Dedifferentiated amniotic fluid mesenchymal stem cell (primary cell): ENCODE measurements around the gene NALCN.

Experiments used
- DNase-seq: peaks from one replicate; pipeline ENCODE4 v3.0.0-alpha.2; 2016; ENCODE audit errors: extremely low spot score

NALCN gene

DNA sequence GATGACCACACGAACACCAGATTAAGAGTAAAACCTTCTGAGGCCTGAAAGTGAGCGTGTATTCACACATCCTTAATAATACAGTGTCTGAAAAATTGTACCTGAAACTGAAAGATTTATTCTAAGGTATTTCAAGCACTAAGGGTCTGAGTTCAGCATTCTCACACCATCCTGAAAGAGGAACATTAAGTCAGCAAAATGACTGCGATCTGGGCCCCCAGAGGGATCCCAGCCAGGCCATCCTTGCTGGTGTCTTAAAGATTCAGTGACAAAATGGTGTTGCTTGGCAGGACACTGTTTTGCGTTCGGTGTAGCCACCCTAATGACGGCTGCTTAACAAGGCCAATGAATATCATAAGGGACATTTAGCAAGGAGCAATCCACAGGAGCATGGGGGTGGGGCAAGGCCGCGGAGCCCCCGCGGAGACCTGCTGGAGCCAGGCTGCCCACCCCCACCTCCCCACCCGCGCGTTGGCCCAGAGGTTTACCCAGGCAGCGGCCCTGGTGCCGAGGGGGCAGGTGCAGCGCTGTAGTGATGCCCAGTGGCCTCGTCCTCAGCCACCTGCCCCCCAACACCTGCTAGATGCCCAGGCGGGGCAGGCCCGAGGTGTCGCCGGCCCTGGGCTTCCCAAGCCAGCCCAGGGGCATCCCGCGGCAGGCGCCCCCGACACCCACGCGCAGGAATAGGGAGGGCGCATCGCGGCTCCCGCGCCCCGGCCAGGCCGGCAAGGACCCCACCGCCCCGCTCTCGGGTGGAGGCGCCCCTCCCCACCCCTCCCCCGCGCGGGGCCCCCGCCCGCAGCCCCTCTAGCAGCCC, 742 bp downstream of the NALCN start:
- no peak for DNase-seq

DNA sequence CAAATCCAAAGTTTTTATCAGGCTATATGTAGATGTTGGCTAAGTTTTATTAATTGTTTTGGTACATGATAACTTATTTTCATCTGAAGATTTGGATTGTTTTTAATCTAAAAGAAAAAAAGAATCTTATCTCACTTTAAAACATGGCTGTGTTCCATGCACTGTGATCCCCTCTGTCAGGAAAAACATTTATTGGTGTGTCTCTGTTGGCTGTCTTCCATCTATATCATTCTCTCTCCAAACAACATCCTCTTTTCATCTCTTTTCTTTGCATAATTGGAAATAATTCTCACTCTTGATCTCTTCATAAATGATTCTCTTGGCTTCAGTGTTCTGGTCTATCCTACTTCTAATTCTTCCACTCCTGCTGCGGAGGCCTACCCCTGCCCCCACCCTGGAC, 4.2 kb downstream of the NALCN start:
- DNase-seq = no peak

DNA sequence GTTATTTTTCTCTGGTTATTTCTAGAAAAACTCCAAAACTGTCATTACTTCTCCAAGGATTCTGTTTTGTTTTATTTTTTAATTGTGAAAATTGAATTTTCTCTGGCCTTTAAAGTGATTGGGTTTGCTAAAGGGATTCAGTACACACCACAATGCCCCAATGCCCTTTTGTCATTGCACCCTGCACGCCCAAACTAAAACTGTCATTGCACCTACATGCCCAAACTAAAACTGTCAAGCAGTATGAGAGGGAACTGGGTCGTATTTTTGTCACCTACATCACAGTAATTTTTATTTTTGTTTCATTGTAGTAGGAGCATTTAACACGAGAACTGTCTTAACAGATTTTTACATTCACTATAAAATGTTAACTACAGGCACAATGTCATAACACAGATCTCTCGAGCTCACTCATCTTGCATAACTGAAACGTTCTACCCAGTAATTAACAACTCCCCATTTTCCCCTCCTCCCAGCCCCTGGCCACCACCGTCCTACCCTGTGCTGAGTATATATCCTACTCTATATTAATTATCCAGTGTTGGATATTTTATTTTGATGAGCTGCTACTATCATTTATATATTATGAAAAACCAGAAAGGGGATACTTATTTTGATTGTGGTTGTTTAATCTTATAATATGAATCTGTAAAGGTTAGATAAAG, 7.2 kb downstream of the NALCN start:
- no peak for DNase-seq

DNA sequence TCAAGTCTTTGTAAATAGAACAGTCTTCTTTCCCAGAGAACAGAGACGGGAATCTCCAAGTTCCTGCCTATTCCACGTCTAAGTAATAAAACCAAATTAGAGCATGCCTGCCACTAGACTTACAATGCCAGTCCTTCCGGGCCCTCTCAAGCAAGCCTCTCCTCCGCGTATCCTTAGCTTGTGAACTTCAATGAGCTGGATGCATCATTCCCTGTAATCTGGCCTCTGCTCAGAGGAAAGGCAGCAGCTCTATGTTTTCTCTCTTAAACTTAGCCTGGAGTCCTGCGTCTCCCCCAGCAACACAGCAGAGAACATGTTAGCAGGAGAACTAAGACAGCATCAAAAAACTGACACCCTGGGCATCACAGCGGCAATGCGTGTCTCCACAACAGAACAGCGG, 8.2 kb downstream of the NALCN start:
- no peak for DNase-seq

DNA sequence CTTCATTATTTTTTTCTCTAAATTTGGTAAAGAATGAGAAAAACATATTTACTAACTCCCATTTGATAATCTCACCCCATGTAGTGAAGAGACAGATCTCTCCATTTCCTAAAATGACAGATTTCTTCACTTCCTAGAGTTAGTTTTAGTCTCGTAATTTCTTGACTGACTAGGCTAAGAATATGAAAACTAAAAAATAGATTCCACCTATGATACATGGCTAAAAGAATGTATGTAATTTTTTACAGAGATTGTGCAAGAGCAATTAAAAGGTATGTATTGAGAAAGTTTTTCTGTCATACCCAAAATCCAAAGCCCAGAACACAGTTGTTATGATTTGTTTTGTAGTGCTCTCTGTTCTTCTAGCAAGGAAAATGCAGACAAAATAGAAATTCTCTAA, 9.5 kb downstream of the NALCN start:
- no peak for DNase-seq

DNA sequence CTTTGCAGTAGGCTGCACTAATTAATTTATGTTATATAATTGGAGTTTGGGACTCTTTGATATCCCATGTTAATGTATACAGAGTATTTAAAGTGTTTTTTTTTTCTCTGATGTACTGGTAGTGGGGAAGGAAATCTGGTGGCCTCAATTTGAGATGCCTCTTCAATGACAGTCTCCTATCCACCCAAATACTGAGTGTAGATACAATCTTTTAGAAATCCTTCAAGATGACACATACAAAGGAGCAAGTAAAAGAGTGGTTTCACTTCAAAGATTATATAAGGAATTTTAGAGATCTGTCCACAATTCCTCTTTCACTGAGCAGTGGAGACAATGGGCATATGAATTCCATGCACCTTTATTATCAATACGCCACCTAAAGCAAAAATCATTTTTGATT, 15.1 kb downstream of the NALCN start:
- DNase-seq = no peak

DNA sequence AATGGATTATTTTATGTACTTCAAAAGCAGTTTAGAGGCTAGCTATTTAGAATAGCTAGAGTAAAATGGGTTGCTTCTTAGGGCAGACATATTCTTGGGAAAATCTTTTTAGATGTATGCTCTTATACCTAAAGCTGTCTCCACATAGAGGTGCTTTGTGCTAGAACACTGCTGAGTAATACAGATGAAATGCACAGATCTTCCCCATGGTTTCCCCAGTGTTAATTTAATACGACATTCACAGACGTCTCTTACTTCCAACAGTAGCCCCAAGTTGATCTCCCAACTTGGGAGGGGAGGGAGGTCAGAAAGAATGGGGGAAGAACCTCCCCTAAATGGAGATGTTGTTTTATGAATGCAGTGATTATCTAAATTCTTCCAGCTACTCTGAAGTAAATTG, 16.9 kb downstream of the NALCN start:
- DNase-seq = no peak

DNA sequence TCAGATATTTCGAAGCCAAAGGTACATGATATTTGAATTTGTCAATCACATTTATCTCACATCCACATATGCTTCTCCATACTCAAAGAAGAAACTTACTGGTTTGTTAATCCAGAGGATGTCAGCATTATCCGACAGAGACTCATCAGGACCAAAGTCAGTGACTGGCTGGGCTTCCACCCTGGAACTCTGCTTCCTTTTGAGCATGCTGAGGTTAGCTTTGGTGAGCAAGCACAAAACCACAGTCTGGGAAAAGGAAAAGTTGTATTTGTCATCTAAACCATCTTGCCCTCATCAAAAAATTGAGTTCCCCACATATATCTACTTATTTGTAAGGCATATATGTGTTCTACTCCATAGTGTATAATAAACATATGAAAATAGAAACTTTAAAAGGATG, 17.4 kb downstream of the NALCN start:
- no peak for DNase-seq

DNA sequence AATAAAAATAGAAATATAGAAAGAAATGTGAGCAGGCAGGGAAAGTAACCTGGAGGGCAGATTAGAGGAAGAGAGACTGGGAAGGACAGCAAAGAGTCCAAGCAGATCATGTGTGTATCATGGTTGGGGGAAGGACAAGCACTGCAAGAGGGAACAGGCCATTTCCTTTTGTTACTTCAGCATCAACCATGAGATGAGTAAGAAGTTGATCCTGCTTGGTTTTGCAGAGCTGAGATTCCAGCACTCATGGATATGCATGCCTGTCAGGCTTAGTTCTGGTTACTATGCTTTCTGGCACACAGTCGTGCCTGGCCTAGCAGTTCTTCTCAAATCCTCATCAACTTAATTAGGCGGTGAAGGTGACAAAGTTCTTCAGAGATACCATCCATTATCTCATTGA, 18.1 kb downstream of the NALCN start:
- no peak for DNase-seq

DNA sequence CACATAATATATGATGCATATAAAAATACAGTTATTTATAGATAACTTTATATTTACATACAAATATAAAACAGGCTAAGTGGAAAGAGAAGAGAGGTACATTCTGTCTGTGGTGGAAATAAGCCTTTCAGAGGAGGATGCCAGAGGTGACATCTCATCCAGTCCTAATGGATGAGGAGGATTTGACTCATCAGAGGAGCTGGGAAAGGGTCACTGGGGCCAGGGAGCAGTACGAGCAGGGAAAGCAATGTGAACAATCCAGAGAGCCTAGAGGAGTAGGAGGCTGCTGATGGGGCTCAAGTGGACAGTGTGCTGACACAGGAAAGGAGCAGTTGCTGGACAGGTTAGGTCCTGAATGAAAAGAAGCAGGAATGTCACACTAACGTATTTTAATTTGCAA, 18.6 kb downstream of the NALCN start:
- no peak for DNase-seq

DNA sequence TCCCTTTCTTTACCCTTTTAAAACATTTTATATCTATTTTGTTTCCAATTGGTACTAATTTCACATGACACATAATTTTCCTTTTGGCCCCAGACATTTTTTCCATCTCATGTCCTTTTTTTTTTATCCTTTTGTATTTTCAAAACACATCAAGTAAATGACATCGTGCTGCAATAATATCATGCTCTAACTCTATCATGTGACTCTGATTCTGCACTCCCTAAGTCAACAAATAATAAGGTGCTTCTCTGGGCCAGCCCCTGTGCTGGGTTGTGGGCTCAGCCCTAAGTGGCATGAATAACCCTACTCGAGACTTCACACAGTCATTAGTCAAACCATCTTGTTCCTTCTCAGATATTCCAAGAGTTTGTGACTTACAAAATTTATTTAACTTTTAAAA, 21.7 kb downstream of the NALCN start:
- DNase-seq = no peak

DNA sequence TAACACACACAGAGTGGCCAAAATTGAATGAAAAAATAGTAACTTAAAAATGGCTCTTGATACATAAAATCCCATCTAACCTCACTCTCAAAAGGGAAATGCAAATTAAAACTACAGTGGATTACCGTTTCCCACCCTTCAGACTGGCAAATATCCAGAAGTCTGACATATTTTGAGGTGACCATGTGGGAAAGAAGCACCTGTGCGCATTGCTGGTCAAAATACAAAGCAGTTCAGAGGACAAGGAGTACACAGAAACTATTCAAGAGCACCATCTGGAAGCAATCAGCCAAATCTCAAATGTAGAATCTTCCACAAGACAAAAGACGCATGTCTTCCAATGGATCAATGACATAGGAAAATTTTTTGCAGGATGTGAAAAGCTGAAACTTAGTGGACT, 23.2 kb downstream of the NALCN start:
- DNase-seq = no peak

DNA sequence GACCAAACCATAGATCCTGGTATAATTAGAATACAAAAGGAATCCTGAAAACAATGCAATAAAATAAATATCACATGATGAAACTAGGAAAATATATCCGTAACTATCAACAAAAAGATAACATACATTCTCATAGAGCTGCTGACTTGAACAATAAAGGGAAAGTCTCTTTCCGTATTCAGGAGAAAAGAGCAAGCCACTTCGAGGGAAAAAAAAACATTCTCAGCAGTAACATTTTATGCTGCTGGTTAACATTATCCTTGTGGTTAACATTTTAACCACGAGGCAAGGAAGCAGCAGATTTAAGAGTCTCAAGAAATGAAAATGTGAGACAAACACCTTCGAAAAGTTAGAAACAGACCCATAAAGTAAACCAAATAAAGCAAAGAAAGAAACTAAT, 25.8 kb downstream of the NALCN start:
- DNase-seq = peak; percentile 31

DNA sequence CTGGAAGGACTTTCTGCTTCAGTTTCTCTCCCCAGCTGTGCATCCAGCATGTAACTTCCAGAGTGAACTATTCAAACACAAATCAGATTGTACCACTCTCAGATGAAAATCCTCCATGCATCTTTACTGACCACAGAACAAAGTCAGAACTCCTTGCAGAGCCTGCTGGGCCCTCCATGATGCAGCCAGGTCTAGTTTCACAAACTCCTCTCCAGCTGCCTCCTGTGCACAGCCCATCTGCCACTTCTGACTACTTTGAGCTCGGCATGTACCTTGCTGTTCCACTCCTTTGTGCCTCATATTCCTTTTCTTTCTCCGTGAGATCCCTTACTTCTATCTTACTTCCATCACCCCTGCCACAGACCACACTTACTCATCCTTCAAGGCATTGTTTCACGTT, 31.4 kb downstream of the NALCN start:
- DNase-seq = no peak

DNA sequence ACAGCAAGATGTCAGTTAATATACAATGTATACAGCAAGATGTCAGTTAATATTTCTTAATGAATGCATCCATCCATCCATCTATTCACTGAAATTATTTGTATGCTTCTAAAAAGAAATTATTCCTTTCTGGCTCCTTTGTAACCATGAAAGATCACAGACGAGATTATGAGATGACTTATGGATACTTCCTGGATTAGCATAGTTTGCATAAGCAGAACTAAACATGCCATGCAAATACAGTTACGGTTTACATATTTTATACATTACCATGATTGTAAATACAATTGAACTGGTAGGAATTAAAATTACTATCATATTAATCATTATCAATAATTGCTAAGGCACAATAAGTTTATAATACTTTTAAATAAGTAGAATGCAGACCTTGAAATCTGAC, 32.7 kb downstream of the NALCN start:
- no peak for DNase-seq

DNA sequence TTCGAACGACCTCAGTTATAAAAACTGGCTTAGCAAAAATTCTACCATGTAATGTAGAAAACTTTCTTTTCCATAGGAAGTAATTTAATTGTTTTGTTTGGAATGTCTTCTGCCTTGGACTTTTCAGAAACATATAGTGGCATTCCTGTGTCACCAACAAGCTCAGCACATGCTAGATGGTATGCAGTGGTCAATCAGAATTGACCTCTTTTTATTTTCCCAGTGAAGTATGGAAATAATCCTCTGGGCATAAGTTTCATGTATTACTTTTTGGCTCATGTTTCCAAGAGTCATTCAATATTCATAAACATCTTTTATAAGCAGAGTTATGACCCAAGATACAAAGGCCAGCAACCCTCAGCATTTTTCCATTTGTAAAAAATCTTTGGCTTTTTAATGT, 33.6 kb downstream of the NALCN start:
- DNase-seq = peak; percentile 36

DNA sequence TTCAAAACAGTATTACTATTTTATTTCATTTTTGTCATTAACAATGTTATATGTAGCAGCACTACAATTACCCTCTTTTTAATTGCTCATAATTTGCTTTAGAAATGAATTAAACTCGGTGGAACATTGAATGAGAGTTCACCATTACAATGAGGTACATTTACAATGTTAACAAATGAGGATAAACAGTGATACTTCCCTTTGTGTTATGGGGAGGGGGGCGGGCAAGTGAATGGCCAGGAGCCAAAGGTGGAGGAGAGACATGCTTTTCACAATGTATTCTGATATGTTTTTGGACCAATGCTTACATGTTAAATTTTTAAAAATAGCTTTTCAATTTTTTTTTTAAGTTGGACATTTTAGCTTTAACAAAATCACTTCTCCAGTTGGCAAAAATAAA, 34.2 kb downstream of the NALCN start:
- DNase-seq = no peak

DNA sequence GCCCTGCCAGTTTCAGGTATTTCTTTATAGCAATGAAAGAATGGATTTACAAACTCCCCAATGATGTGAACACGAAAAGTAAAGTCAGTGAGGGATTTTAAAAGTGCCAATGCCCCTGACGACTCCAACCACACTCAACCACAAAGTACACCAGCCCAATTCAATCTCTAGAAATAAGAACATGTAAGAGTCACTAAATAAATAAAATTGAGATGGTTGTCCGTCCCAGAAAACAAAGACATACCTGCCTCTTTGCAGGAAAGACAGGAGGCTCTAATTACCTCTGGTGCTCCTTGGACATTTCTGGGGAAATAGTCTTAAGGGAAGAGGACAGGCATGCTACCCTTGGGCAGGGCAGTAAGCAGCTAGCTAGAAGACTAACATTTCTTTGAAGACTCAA, 55.8 kb downstream of the NALCN start:
- no peak for DNase-seq

DNA sequence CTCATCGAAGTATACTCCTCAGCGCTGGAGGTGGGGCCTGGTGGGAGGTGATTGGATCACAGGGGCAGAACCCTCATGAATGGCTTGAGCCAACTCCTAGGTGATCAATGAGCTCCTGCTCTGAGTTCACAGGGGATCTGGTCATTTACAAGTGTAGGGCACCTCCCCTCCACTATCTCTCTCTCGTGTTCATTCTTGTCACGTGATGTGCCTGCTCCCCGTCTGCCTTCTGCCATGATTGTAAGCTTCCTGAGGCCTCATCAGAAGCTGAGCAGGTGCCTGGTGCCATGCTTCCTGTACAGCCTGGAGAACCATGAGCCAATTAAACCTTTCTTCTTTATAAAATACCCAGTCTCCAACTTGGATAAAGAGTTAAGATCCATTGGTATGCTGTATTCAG, 61.4 kb downstream of the NALCN start:
- no peak for DNase-seq

DNA sequence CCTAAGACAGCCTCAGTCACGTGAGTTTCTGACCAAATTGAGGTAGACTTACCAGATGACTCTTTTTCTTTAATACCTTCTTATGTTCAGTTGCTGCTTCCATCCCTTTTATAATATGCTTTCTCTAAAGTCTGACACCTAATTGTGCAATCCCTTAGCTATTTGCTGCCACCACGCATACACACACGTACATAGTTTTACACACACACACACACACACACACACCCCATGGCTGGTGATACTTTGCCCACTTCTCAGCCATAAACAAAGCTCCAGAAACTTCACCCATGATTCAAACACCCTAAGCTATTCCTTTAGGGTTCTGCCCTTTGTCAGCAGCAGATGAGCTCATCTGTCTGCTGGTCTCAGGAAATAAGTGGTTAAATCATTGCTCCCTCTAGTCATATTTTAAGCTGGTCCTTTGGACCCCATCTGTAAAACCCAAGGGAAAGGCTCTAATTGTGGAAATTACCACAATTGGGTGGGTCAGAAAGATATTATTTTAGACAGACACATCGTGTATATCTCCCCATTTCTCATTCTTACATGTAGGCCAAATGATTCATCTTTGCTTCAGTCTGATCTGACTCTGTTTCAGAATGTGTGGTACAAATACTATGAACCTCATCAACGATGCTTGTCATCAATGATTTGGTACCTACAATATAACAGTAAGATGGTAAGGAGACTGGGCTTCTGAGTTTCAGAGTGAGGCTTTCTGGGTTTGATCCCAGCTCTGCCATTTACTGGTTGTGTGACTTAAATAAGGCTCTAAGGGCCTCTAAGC, 69.2 kb downstream of the NALCN start:
- no peak for DNase-seq

DNA sequence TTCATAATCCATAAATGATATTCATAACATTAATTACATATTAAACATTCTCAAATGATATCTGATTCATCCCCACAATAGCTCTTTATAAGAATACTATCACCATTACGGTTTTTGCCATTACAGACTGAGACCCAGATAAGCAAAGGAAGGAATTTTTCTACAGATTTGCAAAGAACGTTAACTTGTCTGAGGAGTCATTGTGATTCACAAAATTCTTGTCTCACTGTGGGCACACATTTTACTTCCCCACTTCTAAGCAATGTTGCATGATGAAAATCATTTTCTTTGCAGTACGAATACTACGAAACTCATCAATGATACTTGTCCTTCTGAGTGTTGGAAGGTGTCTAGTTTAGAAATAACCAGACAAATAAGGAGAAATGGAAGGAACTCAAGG, 70.1 kb downstream of the NALCN start:
- DNase-seq = no peak

DNA sequence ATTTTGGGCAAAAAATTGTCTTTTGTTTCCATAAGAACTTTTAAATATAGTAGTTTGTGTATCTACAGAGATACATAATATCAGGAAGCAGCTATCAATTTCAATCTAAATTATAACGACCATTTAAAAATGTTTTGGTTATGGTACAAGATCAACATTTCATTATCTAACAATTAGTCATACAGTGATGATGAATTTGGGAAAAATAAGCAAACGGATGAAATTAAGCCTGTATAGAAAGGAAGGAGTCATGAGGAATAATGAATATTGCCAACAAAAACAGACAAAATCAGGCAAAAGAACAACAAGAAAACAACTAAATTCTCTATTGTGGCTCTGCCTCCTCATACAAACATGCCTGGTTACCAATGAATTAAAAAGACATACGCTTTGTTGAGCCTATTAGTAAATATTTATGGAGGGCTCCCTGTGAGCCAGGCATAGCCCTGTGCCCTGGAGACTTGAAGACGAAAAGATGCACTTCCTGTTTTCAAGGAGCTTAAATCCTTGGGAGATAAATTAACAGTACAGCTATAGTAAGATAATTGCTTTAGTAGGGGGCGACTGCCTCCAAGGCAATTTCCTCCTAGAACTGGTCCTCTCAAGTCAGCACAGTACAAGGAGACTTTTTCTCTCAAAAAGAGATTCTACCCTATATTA, 73.0 kb downstream of the NALCN start:
- DNase-seq = no peak
